GM12878 (cell line): ENCODE data around the gene STPG3. TPM values are rescaled to one million over a fixed set of nuclear protein-coding genes. Genes with fewer than 3 reads are reported as not detected.

ENCODE experiments used
- ATAC-seq: fragments of 200-7000 bp; cut with Tn5 transposase; 3 replicates; pipeline ENCODE4 v1.9.1; 2020; ENCODE audit warnings: mild to moderate bottlenecking, moderate library complexity
- BruUV-seq: library from RNA; stranded (reverse); fragments of 400-500 nt; replicated peaks from 2 replicates; lab custom pipeline; 2021; lab: Mats Ljungman, UMichigan
- CTCF ChIA-PET: fragments of 300-600 bp; sonication (Branson Sonifier 250); formaldehyde crosslinking; extraction: SDS; loops from one replicate; lab custom pipeline; 2021; ENCODE audit warnings: inconsistent platforms; lab: Yijun Ruan, JAX
- POLR2A ChIA-PET: fragments of 350-600 bp; formaldehyde crosslinking; extraction: SDS; loops from one replicate; lab custom pipeline; 2021; ENCODE audit warnings: inconsistent platforms; lab: Charles Lee
- RAD21 ChIA-PET: fragments of 300-600 bp; sonication (Branson Sonifier 250); formaldehyde crosslinking; loops from one replicate; lab custom pipeline; 2023; ENCODE audit warnings: antibody characterized with exemption; ENCODE audit not compliant: unreplicated experiment; lab: Charles Lee
- SMC1A ChIA-PET: fragments of 300-600 bp; sonication (Branson Sonifier 250); formaldehyde crosslinking; loops from one replicate; lab custom pipeline; 2023; ENCODE audit not compliant: unreplicated experiment, uncharacterized antibody; lab: Charles Lee
- DNase-seq: peaks from one replicate; pipeline ENCODE4 v3.0.0-alpha.2; 2011; ENCODE audit warnings: low read depth, low spot score
- FAIRE-seq: peaks from 3 replicates; lab custom pipeline; 2011; peaks lifted over from hg19 to GRCh38; lab: Jason Lieb, UNC
- H2AFZ ChIP-seq: 2 replicates; pipeline ENCODE4 v1.6.0; 2011; ENCODE audit warnings: low read depth, low read length, control low read depth; ENCODE audit not compliant: control insufficient read depth
- H3K27ac ChIP-seq: 2 replicates; pipeline ENCODE4 v1.5.1; 2011; ENCODE audit warnings: control low read depth; ENCODE audit not compliant: control insufficient read depth, insufficient read depth
- H3K27me3 ChIP-seq, 2 experiments: replicated peaks in 1 of 2; 2 replicates each; pipeline versions ENCODE4 v1.6.0 to v1.6.1; 2011; ENCODE audit warnings: low read length in 1 of 2; ENCODE audit not compliant: control insufficient read depth in 2 of 2, insufficient read depth in 2 of 2
- H3K36me3 ChIP-seq, 2 experiments: 2 replicates each; pipeline ENCODE4 v1.5.1; 2011; ENCODE audit warnings: low read length in 1 of 2; ENCODE audit not compliant: control insufficient read depth in 2 of 2, insufficient read depth in 2 of 2
- H3K4me1 ChIP-seq: 2 replicates; pipeline ENCODE4 v1.6.1; 2011; ENCODE audit warnings: mild to moderate bottlenecking, low read length, moderate library complexity, mixed read lengths; ENCODE audit not compliant: control insufficient read depth, insufficient read depth
- H3K4me2 ChIP-seq: 2 replicates; pipeline ENCODE4 v1.6.0; 2011; ENCODE audit warnings: control low read depth; ENCODE audit not compliant: control insufficient read depth, insufficient read depth
- H3K4me3 ChIP-seq: fragments of 200-600 bp; sonication (generic); 2 replicates; pipeline ENCODE4 v1.5.1; 2016
- H3K79me2 ChIP-seq: 2 replicates; pipeline ENCODE4 v1.6.0; 2011; ENCODE audit warnings: low read length; ENCODE audit not compliant: control insufficient read depth, insufficient read depth
- H3K9ac ChIP-seq: 2 replicates; pipeline ENCODE4 v1.8.0; 2011; ENCODE audit warnings: low read length, control low read depth, mixed read lengths; ENCODE audit not compliant: control insufficient read depth, insufficient read depth
- H3K9me3 ChIP-seq: replicated peaks from 3 replicates; pipeline ENCODE4 v1.5.1; 2011; ENCODE audit warnings: mild to moderate bottlenecking, low read length; ENCODE audit not compliant: control insufficient read depth, insufficient read depth
- H4K20me1 ChIP-seq: 2 replicates; pipeline ENCODE4 v1.6.0; 2011; ENCODE audit not compliant: control insufficient read depth, insufficient read depth
- BRCA1 ChIP-seq: IDR thresholded peaks from 2 replicates; pipeline ENCODE4 v1.6.1; 2011; ENCODE audit warnings: low read depth, low read length, improper control_type of control experiment
- CBX3 ChIP-seq: fragments of 200-600 bp; sonication (generic); IDR thresholded peaks from 2 replicates; pipeline ENCODE4 v1.6.1; 2016; ENCODE audit warnings: low read depth, borderline replicate concordance
- CBX5 ChIP-seq: sonication (generic); IDR thresholded peaks from 2 replicates; pipeline ENCODE4 v1.6.1; 2016; ENCODE audit warnings: low read depth, moderate library complexity, mild to moderate bottlenecking, inconsistent platforms
- CREM ChIP-seq: IDR thresholded peaks from 2 replicates; pipeline ENCODE4 v1.6.1; 2014; ENCODE audit warnings: antibody characterized with exemption, low read depth
- EGR1 ChIP-seq, 2 experiments: IDR thresholded peaks; 1 replicate in 1 of 2; 2 replicates in 1 of 2; pipeline ENCODE4 v1.6.1; 2011 to 2012; ENCODE audit warnings: low read depth in 2 of 2, low read length in 2 of 2, borderline replicate concordance in 1 of 2, mild to moderate bottlenecking in 1 of 2, moderate library complexity in 1 of 2
- EP300 ChIP-seq, 2 experiments: fragments of 150-350 bp in 1 of 2; IDR thresholded peaks; 2 replicates each; pipeline ENCODE4 v1.6.1; 2011 to 2012; ENCODE audit warnings: low read depth in 2 of 2, low read length in 2 of 2, borderline replicate concordance in 1 of 2, improper control_type of control experiment in 1 of 2, inconsistent platforms in 1 of 2; ENCODE audit not compliant: control insufficient read depth in 1 of 2
- HDAC6 ChIP-seq: fragments of 200-600 bp; sonication (generic); IDR thresholded peaks from one replicate; pipeline ENCODE4 v1.8.0; 2017; ENCODE audit warnings: antibody characterized with exemption; ENCODE audit not compliant: unreplicated experiment
- IRF4 ChIP-seq: IDR thresholded peaks from 2 replicates; pipeline ENCODE4 v1.6.1; 2011; ENCODE audit warnings: low read depth, low read length
- KLF5 ChIP-seq: fragments of 450-650 bp; IDR thresholded peaks from 2 replicates; pipeline ENCODE4 v1.6.1; 2014; ENCODE audit warnings: mild to moderate bottlenecking; ENCODE audit not compliant: partially characterized antibody
- NR2C1 ChIP-seq: fragments of 450-650 bp; IDR thresholded peaks from 2 replicates; pipeline ENCODE4 v1.6.1; 2017; ENCODE audit warnings: antibody characterized with exemption, mild to moderate bottlenecking, moderate library complexity
- POU2F2 ChIP-seq: IDR thresholded peaks from 3 replicates; pipeline ENCODE4 v1.6.1; 2011; ENCODE audit warnings: low read depth, mild to moderate bottlenecking, low read length, borderline replicate concordance
- RFX5 ChIP-seq: IDR thresholded peaks from 2 replicates; pipeline ENCODE4 v1.6.1; 2011; ENCODE audit warnings: low read depth, low read length, improper control_type of control experiment
- SMARCA5 ChIP-seq: fragments of 450-650 bp; IDR thresholded peaks from 2 replicates; pipeline ENCODE4 v1.6.1; 2017; ENCODE audit warnings: mild to moderate bottlenecking
- STAT1 ChIP-seq: fragments of 450-650 bp; conservative IDR thresholded peaks from 2 replicates; pipeline ENCODE4 v1.6.1; 2014; ENCODE audit warnings: antibody characterized with exemption, mild to moderate bottlenecking
- STAT3 ChIP-seq: IDR thresholded peaks from 2 replicates; pipeline ENCODE4 v1.6.1; 2011; ENCODE audit warnings: low read depth, low read length, improper control_type of control experiment
- WRNIP1 ChIP-seq: IDR thresholded peaks from 2 replicates; pipeline ENCODE4 v1.6.1; 2011; ENCODE audit warnings: low read depth, low read length, improper control_type of control experiment, borderline replicate concordance
- ZNF274 ChIP-seq: IDR thresholded peaks from one replicate; pipeline ENCODE4 v1.8.0; 2011; ENCODE audit not compliant: insufficient read length, insufficient read depth
- WGBS: methylation state at CpG from one replicate; pipeline ENCODE4 v1.1.6; 2016; ENCODE audit warnings: low lambda C conversion rate; ENCODE audit not compliant: insufficient replicate concordance, insufficient coverage; ENCODE audit errors: missing lambda C conversion rate; 5-methylcytosine and 5-hydroxymethylcytosine counted together
- in situ Hi-C: fragments of 300-500 bp; cut with MboI; formaldehyde crosslinking; loops from 9 replicates; pipeline ENCODE4 v1.14.3; 2018; ENCODE audit warnings: mixed read lengths
- intact Hi-C: fragments of 100-400 bp; cut with micrococcal nuclease; formaldehyde crosslinking; loops from one replicate; pipeline ENCODE4 v1.14.2; 2022; ENCODE audit not compliant: unreplicated experiment
- polyA plus RNA-seq, 11 experiments: library from polyadenylated mRNA; depleted of rRNA in 4 of 11; unstranded in 6 of 11; stranded (reverse) in 5 of 11; fragments of >200 nt; fragmentation: Nextera tagmentation in 4 of 11; fragmentation: Illumina TruSeq in 1 of 11; extraction: Ambion mirVana in 4 of 11; extraction: Trizol in 1 of 11; gene quantifications; 1 replicate in 1 of 11; 2 replicates in 10 of 11; pipeline versions ENCODE4 v1.2.1 to v1.2.3, GENCODE V29; 2011 to 2016; ENCODE audit warnings: inconsistent platforms in 2 of 11, missing spikeins in 2 of 11, low read depth in 1 of 11
- total RNA-seq, 4 experiments: library from RNA; depleted of rRNA in 3 of 4; stranded (reverse); fragments of >200 nt in 3 of 4; fragmentation: Illumina TruSeq in 1 of 4; extraction: Trizol in 1 of 4; gene quantifications; 2 replicates each; pipeline versions ENCODE4 v1.2.1 to v1.2.3, GENCODE V29; 2013 to 2021
- TF ChIP-seq, protein P1 (sequence below): fragments of 450-650 bp; IDR thresholded peaks from 2 replicates; pipeline ENCODE4 v1.6.1; 2018; ENCODE audit warnings: mild to moderate bottlenecking, low read depth, moderate library complexity; ENCODE audit not compliant: partially characterized antibody
- TF ChIP-seq, protein P2 (sequence below): IDR thresholded peaks from 2 replicates; pipeline ENCODE4 v1.6.1; 2012; ENCODE audit warnings: mild to moderate bottlenecking, low read depth, low read length

The STPG3 gene
- total and polyA plus RNA-seq, 10 of the 15 experiments (the other 5 are each of a cell fraction or from before 2014, with no cell fraction given), result not detected

DNA sequence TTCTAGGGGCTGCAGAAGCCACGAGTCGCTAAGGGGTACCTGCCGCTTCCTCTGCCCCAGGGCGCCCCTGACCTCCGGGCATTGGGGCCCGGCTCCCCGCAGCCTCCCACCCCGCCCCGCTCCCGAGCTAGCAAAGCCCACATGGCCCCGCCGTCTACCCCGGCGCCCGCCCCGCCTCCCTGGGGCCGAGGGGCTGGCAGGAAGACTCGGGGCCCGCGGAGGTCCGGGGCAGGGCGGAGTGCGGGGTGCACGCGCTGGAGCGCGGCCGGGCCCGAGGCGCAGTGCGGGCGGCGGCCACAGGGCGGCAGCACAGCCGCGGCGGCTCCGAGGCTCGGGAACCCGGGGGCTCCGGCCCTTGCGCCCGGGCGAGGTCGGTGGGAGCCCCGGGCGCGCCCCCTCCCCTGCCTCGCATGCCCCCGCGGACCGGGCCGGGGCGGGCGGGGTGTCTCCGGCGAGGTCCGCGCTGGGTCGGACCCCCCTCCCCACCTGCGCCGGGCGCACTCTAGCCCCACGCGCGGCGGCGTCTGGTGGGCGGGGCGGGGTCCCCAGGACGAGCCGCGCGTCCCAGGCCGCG lies 44.2 kb downstream of the STPG3 start:
- no peaks in the 10 kb centered on the region for H3K79me2 ChIP-seq
- H2AFZ ChIP-seq, result peak overlapping the region; percentile 18
- peak; percentile 87 for ATAC-seq
- ChIA-PET CTCF (interaction anchor here (1.1 kb wide), 1 partner anchor 8 kb away, joined by 3 read pairs; no protein-coding TSS in a partner anchor), RAD21 (no interaction called here), SMC1A (no interaction called here), POLR2A (interaction anchor here (0.6 kb wide), 2 partner anchors 123 to 200 kb away, joined by 3 to 7 read pairs; no protein-coding TSS in a partner anchor)
- H3K27me3 ChIP-seq, result no peaks in the 10 kb centered on the region; a peak in 1 of 4 replicates
- intact Hi-C loops, result loop anchor here (2.0 to 10.0 kb wide), 2 partner anchors 149 to 229 kb away; no protein-coding TSS in a partner anchor
- no peak for DNase-seq
- H4K20me1 ChIP-seq, result no peaks in the 10 kb centered on the region
- no TSS peak for BruUV-seq
- no peak overlapping the region for H3K9ac ChIP-seq
- H3K9me3 ChIP-seq, result peaks cover 2% of the 10 kb centered on the region; the same call in 2 of the 3 replicates
- H3K4me1 ChIP-seq, result peaks cover 11% of the 10 kb centered on the region
- H3K27ac ChIP-seq, result no peak overlapping the region
- in situ Hi-C loops, result no loop called here
- 0% methylated on average over 3 of the region's 76 CpGs for WGBS
- FAIRE-seq, result no peak
- H3K36me3 ChIP-seq, result no peaks in the 10 kb centered on the region
- H3K4me3 ChIP-seq, result peak overlapping the region; percentile 36; the same call in 1 of the 2 replicates
- H3K4me2 ChIP-seq, result peak overlapping the region; percentile 68
- TF ChIP-seq STAT1 (no peak), IRF4 (no peak), HDAC6 (no peak), RFX5 (no peak), ZNF274 (no peak), STAT3 (no peak), SMARCA5 (peak; percentile 87), NR2C1 (no peak), EP300 (IDR thresholded peaks at IDR 0.05; ENCODE audit: borderline replicate concordance in 1 of 2, control insufficient read depth in 1 of 2, low read depth in 2 of 2, low read length in 2 of 2) (no peak), POU2F2 (no peak), EGR1 (IDR thresholded peaks at IDR 0.05; ENCODE audit: borderline replicate concordance in 1 of 2, low read depth in 2 of 2, low read length in 2 of 2) (peak in 1 of 2 experiments; percentile 11; a peak in 1 of 3 replicates), CBX3 (no peak), BRCA1 (no peak), CREM (no peak), CBX5 (no peak), KLF5 (no peak), WRNIP1 (no peak)
- TF ChIP-seq, protein P1, sequence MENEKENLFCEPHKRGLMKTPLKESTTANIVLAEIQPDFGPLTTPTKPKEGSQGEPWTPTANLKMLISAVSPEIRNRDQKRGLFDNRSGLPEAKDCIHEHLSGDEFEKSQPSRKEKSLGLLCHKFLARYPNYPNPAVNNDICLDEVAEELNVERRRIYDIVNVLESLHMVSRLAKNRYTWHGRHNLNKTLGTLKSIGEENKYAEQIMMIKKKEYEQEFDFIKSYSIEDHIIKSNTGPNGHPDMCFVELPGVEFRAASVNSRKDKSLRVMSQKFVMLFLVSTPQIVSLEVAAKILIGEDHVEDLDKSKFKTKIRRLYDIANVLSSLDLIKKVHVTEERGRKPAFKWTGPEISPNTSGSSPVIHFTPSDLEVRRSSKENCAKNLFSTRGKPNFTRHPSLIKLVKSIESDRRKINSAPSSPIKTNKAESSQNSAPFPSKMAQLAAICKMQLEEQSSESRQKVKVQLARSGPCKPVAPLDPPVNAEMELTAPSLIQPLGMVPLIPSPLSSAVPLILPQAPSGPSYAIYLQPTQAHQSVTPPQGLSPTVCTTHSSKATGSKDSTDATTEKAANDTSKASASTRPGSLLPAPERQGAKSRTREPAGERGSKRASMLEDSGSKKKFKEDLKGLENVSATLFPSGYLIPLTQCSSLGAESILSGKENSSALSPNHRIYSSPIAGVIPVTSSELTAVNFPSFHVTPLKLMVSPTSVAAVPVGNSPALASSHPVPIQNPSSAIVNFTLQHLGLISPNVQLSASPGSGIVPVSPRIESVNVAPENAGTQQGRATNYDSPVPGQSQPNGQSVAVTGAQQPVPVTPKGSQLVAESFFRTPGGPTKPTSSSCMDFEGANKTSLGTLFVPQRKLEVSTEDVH, result no peak
- TF ChIP-seq, protein P2, sequence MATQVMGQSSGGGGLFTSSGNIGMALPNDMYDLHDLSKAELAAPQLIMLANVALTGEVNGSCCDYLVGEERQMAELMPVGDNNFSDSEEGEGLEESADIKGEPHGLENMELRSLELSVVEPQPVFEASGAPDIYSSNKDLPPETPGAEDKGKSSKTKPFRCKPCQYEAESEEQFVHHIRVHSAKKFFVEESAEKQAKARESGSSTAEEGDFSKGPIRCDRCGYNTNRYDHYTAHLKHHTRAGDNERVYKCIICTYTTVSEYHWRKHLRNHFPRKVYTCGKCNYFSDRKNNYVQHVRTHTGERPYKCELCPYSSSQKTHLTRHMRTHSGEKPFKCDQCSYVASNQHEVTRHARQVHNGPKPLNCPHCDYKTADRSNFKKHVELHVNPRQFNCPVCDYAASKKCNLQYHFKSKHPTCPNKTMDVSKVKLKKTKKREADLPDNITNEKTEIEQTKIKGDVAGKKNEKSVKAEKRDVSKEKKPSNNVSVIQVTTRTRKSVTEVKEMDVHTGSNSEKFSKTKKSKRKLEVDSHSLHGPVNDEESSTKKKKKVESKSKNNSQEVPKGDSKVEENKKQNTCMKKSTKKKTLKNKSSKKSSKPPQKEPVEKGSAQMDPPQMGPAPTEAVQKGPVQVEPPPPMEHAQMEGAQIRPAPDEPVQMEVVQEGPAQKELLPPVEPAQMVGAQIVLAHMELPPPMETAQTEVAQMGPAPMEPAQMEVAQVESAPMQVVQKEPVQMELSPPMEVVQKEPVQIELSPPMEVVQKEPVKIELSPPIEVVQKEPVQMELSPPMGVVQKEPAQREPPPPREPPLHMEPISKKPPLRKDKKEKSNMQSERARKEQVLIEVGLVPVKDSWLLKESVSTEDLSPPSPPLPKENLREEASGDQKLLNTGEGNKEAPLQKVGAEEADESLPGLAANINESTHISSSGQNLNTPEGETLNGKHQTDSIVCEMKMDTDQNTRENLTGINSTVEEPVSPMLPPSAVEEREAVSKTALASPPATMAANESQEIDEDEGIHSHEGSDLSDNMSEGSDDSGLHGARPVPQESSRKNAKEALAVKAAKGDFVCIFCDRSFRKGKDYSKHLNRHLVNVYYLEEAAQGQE, result no peak
